Activated naive CD8-positive, alpha-beta T cell treated with anti-CD3 and anti-CD28 coated beads, Interleukin-2, amount 10 ng/mL, durations not matched to agents 7 days and 5 days (primary cell): ENCODE measurements around the gene NBEAL2. TPM values are rescaled to one million over a fixed set of nuclear protein-coding genes. Genes with fewer than 3 reads are reported as not detected.
A peak's percentile ranks its signal among the peaks of the same experiment; 100 is the strongest.
"Not testable (repeated sequence)": the region's sequence is repeated elsewhere in the genome, so short reads cannot be mapped to it uniquely, and the experiment has no call there.

Experiments
- ATAC-seq: fragments of 150-1000 bp; cut with Tn5 transposase; one replicate; pipeline ENCODE4 v1.10.0; 2021; ENCODE audit warnings: low read depth, moderate library complexity
- POLR2A ChIA-PET: fragments of 350-600 bp; sonication (Branson Sonifier 250); formaldehyde crosslinking; loops from one replicate; lab custom pipeline; 2021; ENCODE audit warnings: antibody characterized with exemption; lab: Charles Lee
- DNase-seq: peaks from one replicate; pipeline ENCODE4 v3.0.0; 2021
- H3K27ac Mint-ChIP-seq: one replicate; pipeline ENCODE4 v1.8.0; 2022; ENCODE audit warnings: mild to moderate bottlenecking, mixed read lengths
- H3K27me3 Mint-ChIP-seq: one replicate; pipeline ENCODE4 v1.8.0; 2022; ENCODE audit warnings: mild to moderate bottlenecking, moderate library complexity, mixed read lengths
- H3K36me3 Mint-ChIP-seq: one replicate; pipeline ENCODE4 v1.8.0; 2021; ENCODE audit warnings: mild to moderate bottlenecking, mixed read lengths
- H3K4me1 Mint-ChIP-seq: one replicate; pipeline ENCODE4 v1.8.0; 2021; ENCODE audit warnings: mixed read lengths
- H3K4me3 Mint-ChIP-seq: one replicate; pipeline ENCODE4 v1.8.0; 2022; ENCODE audit warnings: mild to moderate bottlenecking, moderate library complexity, mixed read lengths
- H3K9me3 Mint-ChIP-seq: one replicate; pipeline ENCODE4 v1.8.0; 2021; ENCODE audit warnings: mixed read lengths
- total RNA-seq, 2 experiments: library from RNA; stranded (reverse); gene quantifications; one replicate each; pipeline ENCODE4 v1.2.3, GENCODE V29; 2021

NBEAL2 gene
- total RNA-seq, 2 experiments from 2014 or later = 165 to 178 TPM

GRCh38 chr3:47022641-47023071, 43.2 kb downstream of the NBEAL2 start:
- Mint-ChIP-seq H3K9me3 (no peaks in the 10 kb centered on the region), H3K27ac (no peak overlapping the region), H3K27me3 (no peaks in the 10 kb centered on the region), H3K4me1 (peaks cover 37% of the 10 kb centered on the region), H3K4me3 (no peak overlapping the region), H3K36me3 (peaks cover 18% of the 10 kb centered on the region)
- POLR2A ChIA-PET = no interaction called here
- no peak for ATAC-seq
- no peak for DNase-seq

GRCh38 chr3:47024932-47025331, 45.5 kb downstream of the NBEAL2 start:
- Mint-ChIP-seq H3K27me3 (no peaks in the 10 kb centered on the region), H3K27ac (no peak overlapping the region), H3K4me1 (peaks cover 16% of the 10 kb centered on the region), H3K4me3 (no peak overlapping the region), H3K9me3 (no peaks in the 10 kb centered on the region), H3K36me3 (peaks cover 19% of the 10 kb centered on the region)
- no peak for ATAC-seq
- no peak for DNase-seq
- POLR2A ChIA-PET = interaction anchor here (0.9 kb wide), 1 partner anchor 38 kb away, joined by 3 read pairs; no protein-coding TSS in a partner anchor

GRCh38 chr3:47026432-47026831, 47.0 kb downstream of the NBEAL2 start:
- Mint-ChIP-seq H3K36me3 (peaks cover 14% of the 10 kb centered on the region), H3K4me1 (peaks cover 24% of the 10 kb centered on the region)
- H3K27ac Mint-ChIP-seq, DNase-seq, ATAC-seq, H3K27me3 Mint-ChIP-seq, POLR2A ChIA-PET, H3K4me3 Mint-ChIP-seq, H3K9me3 Mint-ChIP-seq: not testable (repeated sequence)

- no peak overlapping the region for H3K4me3 Mint-ChIP-seq
- H3K36me3 Mint-ChIP-seq = peaks cover 18% of the 10 kb centered on the region
- ATAC-seq (no peak), DNase-seq (no peak)
- H3K4me1 Mint-ChIP-seq = peaks cover 25% of the 10 kb centered on the region
- H3K27ac Mint-ChIP-seq = no peak overlapping the region
- H3K9me3 Mint-ChIP-seq = no peaks in the 10 kb centered on the region
- POLR2A ChIA-PET = interaction anchor here (0.8 kb wide), 1 partner anchor 15 kb away, joined by 3 read pairs; no protein-coding TSS in a partner anchor
- H3K27me3 Mint-ChIP-seq = no peaks in the 10 kb centered on the region
These were observed 48.7 kb downstream of the NBEAL2 start for GRCh38 chr3:47028146-47028545.

- DNase-seq (no peak), ATAC-seq (no peak)
- H3K9me3 Mint-ChIP-seq = no peaks in the 10 kb centered on the region
- POLR2A ChIA-PET = interaction anchor here (0.8 to 1.0 kb wide), 2 partner anchors 15 to 19 kb away, joined by 3 read pairs; no protein-coding TSS in a partner anchor
- peaks cover 25% of the 10 kb centered on the region for H3K4me1 Mint-ChIP-seq
- H3K4me3 Mint-ChIP-seq = no peak overlapping the region
- no peaks in the 10 kb centered on the region for H3K27me3 Mint-ChIP-seq
- no peak overlapping the region for H3K27ac Mint-ChIP-seq
- H3K36me3 Mint-ChIP-seq = peaks cover 20% of the 10 kb centered on the region
These were observed 49.2 kb downstream of the NBEAL2 start for GRCh38 chr3:47028667-47029066.

- peak overlapping the region; percentile 76 for H3K4me3 Mint-ChIP-seq
- not testable (repeated sequence) for H3K27me3 Mint-ChIP-seq, DNase-seq, H3K9me3 Mint-ChIP-seq
- peak; percentile 71 for ATAC-seq
- peaks cover 15% of the 10 kb centered on the region for H3K4me1 Mint-ChIP-seq
- H3K27ac Mint-ChIP-seq = peak overlapping the region; percentile 82
- POLR2A ChIA-PET = interaction anchor here (0.6 to 2.0 kb wide), 3 partner anchors 83 to 767 kb away, joined by 3 to 4 read pairs (median 3); partner anchors contain the start of gene SETD2
- H3K36me3 Mint-ChIP-seq = peaks cover 24% of the 10 kb centered on the region
These were observed 51.6 kb downstream of the NBEAL2 start for GRCh38 chr3:47031041-47031440.

- Mint-ChIP-seq H3K9me3 (no peaks in the 10 kb centered on the region), H3K27me3 (no peaks in the 10 kb centered on the region), H3K27ac (no peak overlapping the region), H3K4me1 (peaks cover 33% of the 10 kb centered on the region), H3K36me3 (peaks cover 35% of the 10 kb centered on the region), H3K4me3 (no peak overlapping the region)
- DNase-seq (no peak), ATAC-seq (no peak)
- POLR2A ChIA-PET = no interaction called here
These were observed 55.5 kb downstream of the NBEAL2 start for GRCh38 chr3:47034868-47035489.

GRCh38 chr3:47035645-47036044, 56.2 kb downstream of the NBEAL2 start:
- H3K27ac Mint-ChIP-seq = no peak overlapping the region
- POLR2A ChIA-PET = no interaction called here
- peaks cover 40% of the 10 kb centered on the region for H3K36me3 Mint-ChIP-seq

GRCh38 chr3:47036145-47036544, 56.7 kb downstream of the NBEAL2 start:
- H3K36me3 Mint-ChIP-seq = peaks cover 44% of the 10 kb centered on the region
- H3K9me3 Mint-ChIP-seq = no peaks in the 10 kb centered on the region
- no peak overlapping the region for H3K4me3 Mint-ChIP-seq
- no peaks in the 10 kb centered on the region for H3K27me3 Mint-ChIP-seq
- peaks cover 23% of the 10 kb centered on the region for H3K4me1 Mint-ChIP-seq
- H3K27ac Mint-ChIP-seq = no peak overlapping the region
- POLR2A ChIA-PET = interaction anchor here (0.6 kb wide), 1 partner anchor 9 kb away, joined by 3 read pairs; no protein-coding TSS in a partner anchor
- ATAC-seq = no peak
- DNase-seq = no peak

More at GRCh38 chr3:47035645-47036044, 56.2 kb downstream of the NBEAL2 start:
- Mint-ChIP-seq H3K27me3 (no peaks in the 10 kb centered on the region), H3K9me3 (no peaks in the 10 kb centered on the region), H3K4me1 (peaks cover 28% of the 10 kb centered on the region), H3K4me3 (no peak overlapping the region)
- ATAC-seq (no peak), DNase-seq (no peak)

- ATAC-seq, H3K9me3 Mint-ChIP-seq, POLR2A ChIA-PET, H3K4me3 Mint-ChIP-seq, DNase-seq, H3K27me3 Mint-ChIP-seq: not testable (repeated sequence)
- peaks cover 44% of the 10 kb centered on the region for H3K36me3 Mint-ChIP-seq
- H3K27ac Mint-ChIP-seq = peak overlapping the region; percentile 68
- peaks cover 18% of the 10 kb centered on the region for H3K4me1 Mint-ChIP-seq
These were observed 57.8 kb downstream of the NBEAL2 start for GRCh38 chr3:47037302-47037701.

GRCh38 chr3:47041114-47041513, 61.6 kb downstream of the NBEAL2 start:
- no peak overlapping the region for H3K27ac Mint-ChIP-seq

GRCh38 chr3:47042231-47042791, 62.8 kb downstream of the NBEAL2 start:
- no peak for ATAC-seq
- H3K27me3 Mint-ChIP-seq = no peaks in the 10 kb centered on the region
- H3K36me3 Mint-ChIP-seq = peaks cover 30% of the 10 kb centered on the region
- H3K9me3 Mint-ChIP-seq = no peaks in the 10 kb centered on the region
- no peak overlapping the region for H3K27ac Mint-ChIP-seq
- no peak for DNase-seq
- peaks cover 18% of the 10 kb centered on the region for H3K4me1 Mint-ChIP-seq
- no peak overlapping the region for H3K4me3 Mint-ChIP-seq
- POLR2A ChIA-PET = no interaction called here

More at GRCh38 chr3:47041114-47041513, 61.6 kb downstream of the NBEAL2 start:
- H3K9me3 Mint-ChIP-seq = no peaks in the 10 kb centered on the region
- H3K4me1 Mint-ChIP-seq = peaks cover 18% of the 10 kb centered on the region
- no peaks in the 10 kb centered on the region for H3K27me3 Mint-ChIP-seq
- DNase-seq (no peak), ATAC-seq (no peak)
- H3K4me3 Mint-ChIP-seq = no peak overlapping the region
- POLR2A ChIA-PET = interaction anchor here (1.3 kb wide), 1 partner anchor 24 kb away, joined by 5 read pairs; no protein-coding TSS in a partner anchor
- peaks cover 37% of the 10 kb centered on the region for H3K36me3 Mint-ChIP-seq

- no peak for DNase-seq
- no peaks in the 10 kb centered on the region for H3K27me3 Mint-ChIP-seq
- ATAC-seq = no peak
- peak overlapping the region; percentile 38 for H3K27ac Mint-ChIP-seq
- POLR2A ChIA-PET = interaction anchor here (0.7 to 1.5 kb wide), 2 partner anchors 38 to 128 kb away, joined by 3 read pairs; no protein-coding TSS in a partner anchor
- peaks cover 14% of the 10 kb centered on the region for H3K36me3 Mint-ChIP-seq
- peaks cover 7% of the 10 kb centered on the region for H3K4me1 Mint-ChIP-seq
- H3K9me3 Mint-ChIP-seq = no peaks in the 10 kb centered on the region
- no peak overlapping the region for H3K4me3 Mint-ChIP-seq
These were observed 67.6 kb downstream of the NBEAL2 start for GRCh38 chr3:47047069-47047468.
